GM21367 (cell line): ENCODE data around the gene IRF2BP2.
A peak's percentile ranks its signal among the peaks of the same experiment; 100 is the strongest.

ENCODE experiments used
- ATAC-seq: cut with Tn5 transposase; IDR thresholded peaks from one replicate; pipeline ENCODE4 v1.9.1; 2021; ENCODE audit not compliant: unreplicated experiment

Gene IRF2BP2

DNA sequence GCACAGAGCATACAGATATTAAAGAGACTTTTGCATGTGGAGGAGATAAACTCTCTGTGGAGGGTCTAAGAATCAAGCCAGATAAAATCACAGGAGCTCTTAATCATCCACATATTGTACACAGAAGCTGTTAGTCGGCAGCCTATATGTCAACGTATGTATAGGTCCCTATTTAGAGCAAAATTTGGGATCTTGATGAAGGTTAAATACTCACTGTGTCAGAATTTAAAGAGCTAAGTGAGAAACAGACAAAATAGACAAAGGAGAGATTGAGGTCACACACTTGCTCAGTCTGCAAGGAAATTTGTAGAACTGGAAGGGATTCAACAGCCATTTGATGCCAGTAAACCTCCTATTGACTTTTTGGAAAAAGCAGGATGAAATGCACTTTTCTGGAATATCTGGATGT is 4.1 kb upstream of the IRF2BP2 start:
- no peak for ATAC-seq

GRCh38 chr1:234613128-234613875 is 3.3 kb upstream of the IRF2BP2 start:
- ATAC-seq: no peak

GRCh38 chr1:234612352-234613127 is 2.6 kb upstream of the IRF2BP2 start:
- ATAC-seq: peak; percentile 31

DNA sequence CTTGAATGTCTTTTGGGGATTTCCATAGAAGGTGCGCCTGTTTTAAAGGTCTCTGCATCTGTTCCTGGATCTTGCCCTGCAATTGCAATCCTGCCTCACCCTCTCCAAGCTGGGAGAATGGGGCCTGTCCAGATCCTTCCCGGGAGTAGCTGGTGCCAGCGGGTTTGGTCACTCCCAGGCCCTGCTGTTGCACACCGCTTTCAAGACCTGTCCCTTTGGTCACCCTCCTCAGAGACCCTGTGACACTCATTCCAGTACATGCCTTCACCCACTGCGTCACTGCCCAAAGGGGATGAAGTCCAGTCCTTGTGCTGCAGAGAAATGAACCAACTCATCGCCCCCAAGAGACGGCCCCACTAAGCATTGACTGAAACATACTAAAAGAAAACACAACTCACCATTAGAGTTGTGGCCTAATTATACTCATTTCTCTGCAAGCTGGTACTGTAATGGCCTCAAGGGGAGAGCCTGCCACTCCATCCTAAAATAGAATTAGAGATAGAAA is 1.9 kb upstream of the IRF2BP2 start:
- ATAC-seq: no peak

DNA sequence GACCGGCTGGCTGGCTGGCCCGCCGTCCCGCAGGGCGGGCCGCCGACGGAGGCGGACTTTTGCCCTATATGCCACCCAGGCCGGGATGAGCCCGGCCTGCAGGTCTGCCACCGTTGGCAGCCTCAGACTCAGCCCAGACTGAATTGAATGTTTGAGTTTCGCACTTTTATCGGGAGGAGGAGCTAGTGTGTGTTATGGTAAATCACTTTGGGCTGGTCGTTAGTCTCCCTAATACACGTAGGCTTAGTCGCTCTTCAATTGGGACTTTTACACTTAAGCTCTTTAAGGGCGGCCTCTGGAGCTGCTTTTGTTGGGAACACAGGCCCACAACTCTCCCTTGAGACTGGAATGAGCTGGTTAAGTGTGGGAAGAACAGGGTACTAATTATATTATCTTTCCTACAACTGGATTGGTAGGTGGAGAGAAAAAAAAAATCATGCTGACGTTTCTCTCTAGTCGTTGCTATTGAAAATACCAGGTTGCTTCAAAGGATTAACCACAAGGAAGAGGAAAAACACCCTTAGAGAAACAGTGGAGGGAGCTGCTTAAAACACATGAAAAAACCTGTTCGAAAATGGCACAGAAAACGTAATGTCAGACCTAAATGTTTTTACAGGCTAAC is 1.4 kb upstream of the IRF2BP2 start:
- ATAC-seq: peak; percentile 26

DNA sequence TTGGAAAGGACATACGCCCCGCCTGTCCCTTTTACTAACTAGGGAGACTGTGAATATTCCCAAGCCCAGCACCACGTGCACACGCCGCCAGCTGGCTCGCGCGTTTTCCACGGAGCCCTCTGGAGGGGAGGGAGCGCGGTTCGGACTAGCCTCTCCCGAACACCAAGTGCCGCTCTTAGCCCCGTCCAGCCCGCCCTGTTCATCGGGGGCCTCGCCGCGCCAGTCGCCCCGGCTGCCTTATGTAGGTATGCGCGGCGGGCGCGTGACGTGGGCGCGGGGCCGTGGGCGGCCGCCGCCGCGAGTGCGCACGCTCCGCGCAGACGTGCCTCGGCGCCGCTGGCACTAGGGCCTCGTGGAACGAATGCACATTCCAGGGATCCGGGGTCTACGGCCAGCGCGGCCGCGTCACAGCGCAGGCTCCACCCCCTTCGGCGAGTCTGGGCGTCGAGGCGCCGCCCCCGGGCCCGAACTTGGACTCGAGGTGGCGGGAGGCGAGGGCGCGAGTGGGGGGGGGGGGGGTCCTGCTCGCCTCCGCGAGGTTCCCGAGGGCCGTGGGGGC is 767 bp upstream of the IRF2BP2 start:
- peak; percentile 28 for ATAC-seq

- ATAC-seq: no peak
Measured at GRCh38 chr1:234609691-234610042, 311 bp downstream of the IRF2BP2 start.

GRCh38 chr1:234608911-234609690 is 877 bp downstream of the IRF2BP2 start:
- ATAC-seq: no peak

- ATAC-seq: peak; percentile 18
Measured at GRCh38 chr1:234608025-234608910, 1.7 kb downstream of the IRF2BP2 start.

DNA sequence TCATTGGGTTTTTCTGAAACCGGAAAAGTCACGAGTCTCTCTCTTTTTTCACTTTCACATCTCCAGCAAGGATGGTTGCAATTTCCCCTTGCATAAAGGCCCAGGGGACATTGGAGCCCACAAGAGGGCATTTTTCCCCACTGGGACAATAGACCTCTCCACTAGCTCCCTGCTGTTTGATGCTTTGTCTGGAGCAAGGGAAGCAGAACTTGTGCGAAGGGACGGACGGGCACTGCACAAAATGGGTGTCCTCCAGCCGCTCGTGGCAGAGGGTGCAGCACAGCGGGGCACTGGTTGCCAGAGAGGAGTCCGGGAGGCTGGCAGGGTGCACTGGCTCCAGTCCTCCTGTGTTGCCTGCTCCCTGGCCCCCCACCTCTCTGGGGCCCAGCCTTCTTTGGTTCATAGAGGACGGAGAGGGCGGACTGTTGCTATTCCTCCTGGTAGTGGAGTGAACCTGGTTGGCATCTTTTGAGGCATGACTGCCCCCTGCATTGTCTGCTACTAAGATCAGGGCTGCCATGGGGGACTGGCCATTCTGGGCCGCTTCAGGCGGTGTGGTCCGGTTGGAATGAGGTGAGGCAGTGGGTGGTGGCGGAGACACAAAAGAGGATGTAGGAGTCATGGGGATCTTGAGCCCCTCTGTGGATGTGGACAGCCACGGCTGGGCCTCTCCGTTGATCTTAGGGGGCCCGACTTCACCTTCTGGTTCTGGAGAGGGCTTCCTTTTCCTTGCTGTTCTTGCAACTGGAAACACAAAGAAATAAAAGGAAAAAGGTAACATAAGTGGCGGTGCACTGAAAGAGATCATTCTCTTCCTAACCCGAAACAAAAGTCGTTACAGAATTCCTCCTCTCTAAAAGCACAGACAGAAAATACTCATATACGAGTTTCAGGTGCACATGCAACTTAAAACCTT is 2.6 kb downstream of the IRF2BP2 start:
- ATAC-seq: no peak

DNA sequence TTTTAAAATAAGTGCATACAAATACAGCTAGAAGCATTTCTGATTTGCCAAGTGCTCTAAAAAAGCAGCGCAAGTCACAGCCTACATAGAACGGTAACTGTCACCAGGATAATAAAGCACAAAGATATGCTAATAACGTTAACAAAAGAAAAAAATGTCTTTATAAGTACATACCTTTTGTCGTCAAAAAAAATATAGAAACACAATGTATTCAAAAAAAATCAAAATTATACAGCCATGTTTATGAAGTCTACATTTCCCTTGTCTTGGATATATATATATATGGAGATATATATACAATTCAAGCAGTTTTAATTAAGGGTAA is 3.2 kb downstream of the IRF2BP2 start:
- ATAC-seq: no peak

DNA sequence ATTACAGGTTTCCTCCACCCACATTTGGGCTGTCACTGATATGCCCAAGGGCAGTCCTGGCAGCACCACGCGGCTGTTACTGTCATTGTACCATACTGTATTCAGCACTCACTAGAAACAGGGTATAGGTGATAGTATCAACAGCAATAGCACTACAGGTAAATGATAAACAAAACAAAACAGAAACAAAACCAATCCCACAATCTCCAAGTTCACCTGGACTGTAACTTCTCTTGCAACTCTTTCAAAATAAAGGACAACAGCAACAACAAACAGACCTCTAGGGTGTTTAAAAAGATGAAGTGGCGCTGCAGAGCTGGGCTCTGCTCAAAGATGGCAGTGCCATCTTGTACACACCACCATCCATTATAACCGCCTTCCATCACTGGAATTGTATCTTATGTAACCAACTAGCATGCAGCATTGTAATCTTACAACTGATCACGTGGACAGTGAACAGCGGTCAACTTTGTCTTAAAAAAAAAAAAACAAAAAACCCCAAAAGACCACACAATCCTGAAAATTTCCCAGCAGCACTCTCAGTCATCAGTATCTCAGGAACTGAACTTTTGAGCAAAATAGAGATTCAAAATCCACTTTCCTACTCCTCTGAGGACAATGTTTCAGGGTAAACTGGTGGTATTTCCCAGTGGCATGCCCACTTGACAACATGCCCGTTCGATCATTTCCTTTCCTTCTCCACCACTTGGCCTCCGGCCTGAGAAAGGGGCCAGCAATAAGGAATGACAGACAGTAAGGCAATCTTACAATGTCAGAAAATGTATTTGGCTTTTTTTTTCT is 3.8 kb downstream of the IRF2BP2 start:
- no peak for ATAC-seq

DNA sequence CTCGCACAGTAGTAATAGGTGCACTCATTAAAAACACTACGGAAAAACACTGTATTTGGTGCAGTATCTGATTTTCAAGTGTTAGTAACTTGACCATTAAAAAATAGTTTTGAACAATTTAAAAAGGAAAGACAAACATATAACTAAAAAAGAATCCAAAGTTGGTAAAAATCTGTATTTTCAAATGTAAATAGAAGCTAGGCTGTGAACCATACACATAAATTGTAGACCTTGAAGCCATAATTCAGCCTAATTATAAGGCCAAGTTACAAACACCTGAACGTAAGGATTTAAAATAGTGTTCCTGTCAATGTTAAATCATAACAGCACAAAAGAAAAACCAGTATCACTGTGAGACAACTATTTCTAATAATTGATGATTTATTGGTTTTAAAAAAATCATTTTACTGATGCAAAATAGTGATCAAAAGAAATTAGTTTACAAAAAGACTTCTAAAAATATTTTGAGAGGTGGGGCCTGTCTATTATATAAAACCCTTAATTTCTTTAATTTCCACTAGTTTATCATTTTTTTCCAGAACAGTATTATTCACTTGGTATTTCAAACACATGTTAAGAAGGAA is 4.5 kb downstream of the IRF2BP2 start:
- ATAC-seq: no peak

DNA sequence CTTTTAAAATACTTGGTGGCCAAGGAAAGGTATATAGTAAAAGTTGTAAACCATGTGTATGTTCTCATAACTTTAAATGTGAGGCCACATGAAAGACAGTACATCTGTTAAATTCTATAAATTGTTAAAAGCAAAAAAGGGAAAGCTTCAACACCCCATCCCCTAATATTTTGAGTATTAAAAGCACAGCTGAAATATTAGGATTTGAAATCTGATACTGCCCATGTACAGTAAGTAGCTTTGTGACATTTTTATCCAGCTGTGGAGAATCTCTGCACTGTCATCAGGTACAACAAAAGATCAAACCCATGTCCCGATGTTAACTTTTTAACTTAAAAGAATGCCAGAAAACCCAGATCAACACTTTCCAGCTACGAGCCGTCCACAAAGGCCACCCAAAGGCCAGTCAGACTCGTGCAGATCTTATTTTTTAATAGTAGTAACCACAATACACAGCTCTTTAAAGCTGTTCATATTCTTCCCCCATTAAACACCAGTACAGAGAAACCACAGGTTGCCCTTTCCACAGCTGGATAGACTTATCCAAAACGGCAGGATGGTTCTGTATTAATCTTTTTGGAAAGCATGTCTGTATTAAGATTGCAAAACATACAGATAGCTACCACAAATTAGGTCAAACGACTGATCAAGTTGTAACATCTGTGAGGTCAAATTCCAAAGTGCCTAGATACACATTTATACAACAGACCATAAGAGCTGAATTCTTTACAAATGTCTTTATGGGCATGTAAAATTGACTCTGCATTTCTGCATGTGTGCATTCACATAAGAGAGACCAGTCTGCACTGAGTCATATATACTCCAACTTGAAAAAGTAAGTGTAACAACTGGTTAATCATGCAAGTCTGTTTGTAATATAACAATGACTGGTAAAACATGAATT is 5.2 kb downstream of the IRF2BP2 start:
- no peak for ATAC-seq

GRCh38 chr1:234603221-234604204 is 6.5 kb downstream of the IRF2BP2 start:
- no peak for ATAC-seq
